Kidney (tissue), 14 donors: Measurements from ENCODE around the gene LMO1. TPM values are rescaled to one million over a fixed set of nuclear protein-coding genes. Genes with fewer than 3 reads are reported as not detected.

Source experiments
- DNase-seq, 5 donors: peaks; one replicate each; pipeline ENCODE4 v3.0.0-alpha.2; 2013 to 2020
- FAIRE-seq: peaks from 2 replicates; lab custom pipeline; 2012; peaks lifted over from hg19 to GRCh38; lab: Jason Lieb, UNC
- H3K27ac ChIP-seq, 2 donors: one replicate each; pipeline ENCODE4 v1.7.0; 2013; ENCODE audit warnings: low read depth in 2 of 2, low read length in 2 of 2, inconsistent platforms in 1 of 2
- H3K27me3 ChIP-seq: one replicate; pipeline ENCODE4 v1.7.1; 2013; ENCODE audit warnings: low read length, inconsistent platforms; ENCODE audit not compliant: control insufficient read depth, insufficient read depth
- H3K36me3 ChIP-seq, 3 donors: one replicate each; pipeline versions ENCODE4 v1.7.0 to v1.7.1; 2013; ENCODE audit warnings: low read length in 3 of 3, control low read depth in 1 of 3, inconsistent platforms in 1 of 3; ENCODE audit not compliant: insufficient read depth in 3 of 3, control insufficient read depth in 2 of 3
- H3K4me1 ChIP-seq, 3 donors: one replicate each; pipeline versions ENCODE4 v1.7.0 to v1.7.1; 2013; ENCODE audit warnings: low read length in 3 of 3, inconsistent platforms in 1 of 3, low read depth in 1 of 3; ENCODE audit not compliant: control insufficient read depth in 2 of 3, insufficient read depth in 2 of 3
- H3K4me3 ChIP-seq, 3 donors: one replicate each; pipeline versions ENCODE4 v1.7.0 to v1.8.1; 2013; ENCODE audit warnings: low read length in 3 of 3, control low read depth in 1 of 3, inconsistent platforms in 1 of 3
- H3K9ac ChIP-seq, 3 donors: one replicate each; pipeline versions ENCODE4 v1.7.0 to v1.7.1; 2013; ENCODE audit warnings: low read length in 3 of 3, control low read depth in 1 of 3, inconsistent platforms in 1 of 3
- H3K9me3 ChIP-seq, 3 donors: one replicate each; pipeline versions ENCODE4 v1.7.0 to v1.7.1; 2013; ENCODE audit warnings: low read length in 3 of 3, control low read depth in 1 of 3, inconsistent platforms in 1 of 3; ENCODE audit not compliant: control insufficient read depth in 2 of 3, insufficient read depth in 1 of 3
- intact Hi-C: fragments of 100-400 bp; cut with DNase I; formaldehyde crosslinking; loops from one replicate; pipeline ENCODE4 v1.11.1; 2022
- polyA plus RNA-seq: library from polyadenylated mRNA; stranded (reverse); fragments of 350-450 nt; fragmentation: Illumina TruSeq; extraction: RNeasy Lipid Tissue Mini Kit (QIAGEN cat#74804); gene quantifications from one replicate; pipeline ENCODE4 v1.2.3, GENCODE V29; 2014; ENCODE audit warnings: low read depth, low replicate concordance; ENCODE audit not compliant: insufficient read depth
- total RNA-seq: library from RNA; stranded (reverse); fragmentation: NEBNext Ultra II Directional; extraction: Animal tissue kit (Norgen Biotek cat#: 25700); gene quantifications from one replicate; pipeline ENCODE4 v1.2.1, GENCODE V29; 2021
- TF ChIP-seq, protein P1 (sequence below): IDR thresholded peaks from 3 replicates; pipeline ENCODE4 v1.5.1; 2012; ENCODE audit warnings: mild to moderate bottlenecking, moderate library complexity, borderline replicate concordance; ENCODE audit not compliant: insufficient read depth; ENCODE audit errors: extremely low read depth
- donor health status: control.
- donor health status: control.
- donor health status: control.
- donor health status: control.
- donor health status: control.
- donor health status: DM: yes; HTN: yes; CAD: no.
- donor health status: Normal renal cell carcinoma (clear cell type).

Gene LMO1
- total and polyA plus RNA-seq, 2 donors from 2014 or later, result 0.95 TPM; not detected in 1

- H3K4me3 ChIP-seq, result no peak overlapping the region
- H3K9me3 ChIP-seq, result no peaks in the 10 kb centered on the region
- peak in 1 of 5 donors; percentile 31 for DNase-seq
- no peak overlapping the region for H3K9ac ChIP-seq
- H3K4me1 ChIP-seq, result peaks cover 0 to 9% (median 5%) of the 10 kb centered on the region in 3 donors
- intact Hi-C loops, result no loop called here
- TF ChIP-seq, protein P1, sequence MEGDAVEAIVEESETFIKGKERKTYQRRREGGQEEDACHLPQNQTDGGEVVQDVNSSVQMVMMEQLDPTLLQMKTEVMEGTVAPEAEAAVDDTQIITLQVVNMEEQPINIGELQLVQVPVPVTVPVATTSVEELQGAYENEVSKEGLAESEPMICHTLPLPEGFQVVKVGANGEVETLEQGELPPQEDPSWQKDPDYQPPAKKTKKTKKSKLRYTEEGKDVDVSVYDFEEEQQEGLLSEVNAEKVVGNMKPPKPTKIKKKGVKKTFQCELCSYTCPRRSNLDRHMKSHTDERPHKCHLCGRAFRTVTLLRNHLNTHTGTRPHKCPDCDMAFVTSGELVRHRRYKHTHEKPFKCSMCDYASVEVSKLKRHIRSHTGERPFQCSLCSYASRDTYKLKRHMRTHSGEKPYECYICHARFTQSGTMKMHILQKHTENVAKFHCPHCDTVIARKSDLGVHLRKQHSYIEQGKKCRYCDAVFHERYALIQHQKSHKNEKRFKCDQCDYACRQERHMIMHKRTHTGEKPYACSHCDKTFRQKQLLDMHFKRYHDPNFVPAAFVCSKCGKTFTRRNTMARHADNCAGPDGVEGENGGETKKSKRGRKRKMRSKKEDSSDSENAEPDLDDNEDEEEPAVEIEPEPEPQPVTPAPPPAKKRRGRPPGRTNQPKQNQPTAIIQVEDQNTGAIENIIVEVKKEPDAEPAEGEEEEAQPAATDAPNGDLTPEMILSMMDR, result no peak
- no peak for FAIRE-seq
- H3K27me3 ChIP-seq, result peaks cover 59% of the 10 kb centered on the region
- no peak overlapping the region for H3K27ac ChIP-seq
- H3K36me3 ChIP-seq, result no peaks in the 10 kb centered on the region
Observed at GRCh38 chr11:8266246-8267241, 2.9 kb upstream of the LMO1 start.

DNA sequence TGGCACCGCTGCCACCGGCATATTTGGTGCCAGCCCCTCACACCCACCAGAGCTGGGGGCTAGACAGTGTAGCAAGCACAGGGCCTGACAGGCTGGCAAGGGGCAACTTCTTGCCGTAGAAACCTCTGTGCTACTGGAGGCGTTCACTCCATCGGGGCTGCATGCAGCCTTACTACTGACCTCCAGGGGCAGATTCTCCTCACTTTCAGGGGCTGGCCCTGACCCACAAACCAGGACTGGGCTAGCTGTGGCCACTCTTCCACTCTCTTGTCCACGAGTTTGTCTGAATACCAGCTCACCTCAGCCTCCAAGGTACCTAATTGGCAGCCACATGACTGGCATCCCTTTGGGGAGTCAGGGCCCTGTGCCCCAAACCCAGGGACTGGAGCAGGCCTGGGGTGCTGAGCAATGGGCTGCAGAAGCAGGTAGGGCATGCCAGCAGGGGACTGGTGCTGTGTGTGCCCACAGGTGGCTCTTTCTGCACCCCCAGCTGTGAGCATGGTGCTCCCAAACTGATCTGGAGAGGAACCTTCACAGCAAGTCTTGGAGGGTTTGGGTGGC, 2.1 kb upstream of the LMO1 start:
- Histone ChIP-seq H3K27ac (no peak overlapping the region), H3K4me1 (peaks cover 0 to 9% (median 5%) of the 10 kb centered on the region in 3 donors), H3K4me3 (no peak overlapping the region), H3K9ac (no peak overlapping the region), H3K9me3 (no peaks in the 10 kb centered on the region), H3K36me3 (no peaks in the 10 kb centered on the region), H3K27me3 (peaks cover 58% of the 10 kb centered on the region)
- TF ChIP-seq, protein P1, result no peak
- no peak for FAIRE-seq
- peak in 2 of 5 donors; percentile 46 to 49 for DNase-seq
- intact Hi-C loops, result no loop called here

DNA sequence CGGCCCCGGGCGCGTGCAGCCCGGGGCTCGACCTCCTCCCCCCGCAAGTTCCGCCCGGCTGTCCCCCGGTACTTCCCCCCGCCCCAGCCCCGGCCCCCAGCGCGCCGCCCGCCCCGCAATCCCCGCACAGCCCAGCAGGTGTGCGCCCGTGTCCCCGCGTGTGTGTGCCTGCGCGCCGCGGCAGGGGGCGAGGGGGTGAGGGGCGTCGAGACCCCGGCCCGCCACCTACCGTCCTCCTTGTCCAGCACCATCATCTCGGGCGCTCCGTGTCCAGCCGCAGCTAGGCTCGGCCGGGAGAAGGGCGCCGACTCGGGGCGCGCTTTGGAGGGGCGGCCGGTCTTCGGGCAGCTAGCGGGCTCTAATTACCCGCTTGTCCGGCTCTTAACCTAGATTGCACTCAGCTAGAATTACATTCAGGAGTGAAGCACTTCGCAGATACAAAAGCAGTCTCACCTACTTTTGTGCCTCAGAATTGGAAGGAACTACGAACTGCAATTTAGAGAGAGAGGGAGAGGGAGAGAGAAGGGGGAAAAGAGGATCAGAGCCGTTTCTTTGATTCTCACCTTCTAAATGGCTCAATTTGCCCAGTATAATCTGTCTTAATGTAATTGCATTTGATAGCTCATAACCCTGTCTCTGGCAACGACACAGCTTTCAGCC, 439 bp downstream of the LMO1 start:
- peak overlapping the region in 2 of 3 donors; percentile 35 to 48 for H3K4me3 ChIP-seq
- no peak overlapping the region for H3K27ac ChIP-seq
- peaks cover 0 to 11% (median 5%) of the 10 kb centered on the region in 3 donors for H3K4me1 ChIP-seq

More for the DNA sequence above, 439 bp downstream of the LMO1 start:
- peaks cover 38% of the 10 kb centered on the region for H3K27me3 ChIP-seq
- H3K9ac ChIP-seq, result peak overlapping the region in 1 of 3 donors; percentile 3
- DNase-seq, result peak; percentile 39 to 72 (median 53)
- TF ChIP-seq, protein P1, result no peak
- no peak for FAIRE-seq
- no peaks in the 10 kb centered on the region for H3K36me3 ChIP-seq
- no peaks in the 10 kb centered on the region for H3K9me3 ChIP-seq
- intact Hi-C loops, result no loop called here
